BJ (cell line): ENCODE data around the gene TFEB. TPM values are rescaled to one million over a fixed set of nuclear protein-coding genes. Genes with fewer than 3 reads are reported as not detected.

Source experiments
- CTCF ChIA-PET: fragments of 350-600 bp; formaldehyde crosslinking; extraction: SDS; loops from one replicate; lab custom pipeline; 2021; ENCODE audit warnings: antibody characterized with exemption, inconsistent platforms; lab: Yijun Ruan, JAX
- POLR2A ChIA-PET: fragments of 300-600 bp; sonication (Branson Sonifier 250); formaldehyde crosslinking; extraction: SDS; loops from one replicate; lab custom pipeline; 2021; ENCODE audit warnings: antibody characterized with exemption; lab: Charles Lee
- DNase-seq: peaks from one replicate; pipeline ENCODE4 v3.0.0-alpha.2; 2011; ENCODE audit warnings: low read depth
- H3K27me3 ChIP-seq: 2 replicates; pipeline ENCODE4 v1.6.0; 2011; ENCODE audit warnings: low read length; ENCODE audit not compliant: control insufficient read depth, insufficient read depth
- H3K36me3 ChIP-seq: 2 replicates; pipeline ENCODE4 v1.5.1; 2011; ENCODE audit warnings: low read length; ENCODE audit not compliant: control insufficient read depth, insufficient read depth
- H3K4me3 ChIP-seq: 2 replicates; pipeline ENCODE4 v1.5.1; 2011; ENCODE audit warnings: low read depth, mild to moderate bottlenecking, control low read depth, low read length
- polyA minus RNA-seq: library from RNA; depleted of rRNA, polyadenylated mRNA; stranded (reverse); fragments of >200 nt; gene quantifications from 2 replicates; pipeline ENCODE4 v1.2.3, GENCODE V29; 2011; rRNA and poly(A)+ RNA removed
- polyA plus RNA-seq: library from polyadenylated mRNA; depleted of rRNA; stranded (reverse); fragments of >200 nt; gene quantifications from 2 replicates; pipeline ENCODE4 v1.2.3, GENCODE V29; 2011; rRNA removed
- TF ChIP-seq, protein P1 (sequence below): IDR thresholded peaks from 2 replicates; pipeline ENCODE4 v1.5.1; 2011; ENCODE audit warnings: low read depth, mild to moderate bottlenecking, control low read depth, inconsistent platforms, low read length, moderate library complexity; ENCODE audit not compliant: insufficient read depth

Gene TFEB
- 13.2 and 21.9 TPM in 2 replicates for polyA plus RNA-seq
- polyA minus RNA-seq = 18.1 and 25.8 TPM in 2 replicates

DNA sequence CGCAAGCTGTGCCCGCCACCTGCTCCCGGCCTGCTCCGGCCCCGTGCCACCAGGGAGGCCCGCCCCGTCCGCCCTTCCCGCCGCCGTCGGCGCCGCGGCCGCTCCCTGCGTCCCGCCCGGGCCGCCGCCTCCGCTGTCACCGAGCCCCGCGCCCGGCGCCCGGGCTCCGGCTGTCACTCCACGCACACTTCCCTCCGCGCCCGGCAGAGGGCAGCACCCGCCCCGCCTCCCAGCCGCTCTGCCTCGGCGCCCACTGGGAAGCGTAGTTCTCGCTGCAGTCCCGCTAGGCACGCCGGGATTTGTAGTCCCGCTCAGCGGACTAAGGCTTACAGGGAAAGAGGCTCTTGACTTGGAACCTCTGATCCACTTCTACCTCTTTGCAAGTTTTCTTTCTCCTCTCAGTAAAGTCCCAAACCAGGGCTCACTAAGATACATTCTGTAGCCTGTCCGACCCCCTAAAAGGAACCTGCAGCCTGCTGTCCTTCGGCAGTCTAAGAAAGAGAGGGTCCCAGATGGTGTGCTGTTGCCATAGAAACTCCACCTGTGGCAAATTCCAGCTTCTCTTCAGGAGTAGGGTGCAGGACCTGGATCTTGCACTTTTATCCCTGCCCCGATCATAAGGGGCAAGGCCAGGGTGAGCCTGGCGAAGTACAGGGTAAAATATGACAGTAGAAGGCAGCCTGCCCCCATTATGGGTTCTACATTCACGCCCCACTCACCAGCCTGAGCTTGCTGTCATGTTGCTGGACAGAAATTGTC lies at the start of gene TFEB:
TFEB (minus strand) TSS at position 182 of the 759 bp plus-strand sequence. CDS start 44,395 bp downstream, outside the sequence.
- H3K36me3 ChIP-seq = no peaks in the 10 kb centered on the region

DNA sequence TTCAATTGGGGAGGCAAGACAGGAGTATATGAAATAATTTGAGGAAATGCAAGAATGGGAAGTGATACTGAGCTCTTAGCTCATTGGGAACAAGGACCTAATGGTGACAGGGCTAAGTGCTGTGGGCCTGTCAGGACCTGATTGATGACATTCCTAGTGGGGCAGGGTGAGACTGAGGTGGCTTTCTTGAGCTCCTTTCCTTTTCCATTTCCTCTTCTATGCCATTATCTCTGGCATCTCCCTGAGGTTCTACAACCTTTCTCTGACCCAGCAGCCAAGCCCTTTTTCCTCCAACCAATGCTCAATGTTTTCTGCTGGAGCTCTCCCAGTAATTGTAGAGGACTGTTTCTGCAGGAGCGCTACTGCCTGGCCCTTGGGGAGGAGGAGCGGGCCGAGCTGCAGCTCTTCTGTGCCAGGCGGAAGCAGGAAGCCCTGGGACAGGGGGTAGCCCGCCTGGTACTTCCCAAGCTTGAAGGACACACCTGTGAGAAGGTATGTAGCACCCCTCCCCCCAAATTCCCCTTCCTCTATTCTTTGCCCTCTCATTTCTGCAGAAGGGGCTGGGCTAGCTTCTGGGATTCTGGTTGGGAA lies 49.3 kb upstream of the TFEB start:
- Histone ChIP-seq H3K4me3 (no peak overlapping the region), H3K36me3 (no peaks in the 10 kb centered on the region), H3K27me3 (no peaks in the 10 kb centered on the region)
- POLR2A ChIA-PET = no interaction called here
- CTCF ChIA-PET = interaction anchor here (0.6 to 5.2 kb wide), 10 partner anchors 8 to 417 kb away, joined by 3 to 106 read pairs (median 7); no protein-coding TSS in a partner anchor
- DNase-seq = no peak
- TF ChIP-seq, protein P1, sequence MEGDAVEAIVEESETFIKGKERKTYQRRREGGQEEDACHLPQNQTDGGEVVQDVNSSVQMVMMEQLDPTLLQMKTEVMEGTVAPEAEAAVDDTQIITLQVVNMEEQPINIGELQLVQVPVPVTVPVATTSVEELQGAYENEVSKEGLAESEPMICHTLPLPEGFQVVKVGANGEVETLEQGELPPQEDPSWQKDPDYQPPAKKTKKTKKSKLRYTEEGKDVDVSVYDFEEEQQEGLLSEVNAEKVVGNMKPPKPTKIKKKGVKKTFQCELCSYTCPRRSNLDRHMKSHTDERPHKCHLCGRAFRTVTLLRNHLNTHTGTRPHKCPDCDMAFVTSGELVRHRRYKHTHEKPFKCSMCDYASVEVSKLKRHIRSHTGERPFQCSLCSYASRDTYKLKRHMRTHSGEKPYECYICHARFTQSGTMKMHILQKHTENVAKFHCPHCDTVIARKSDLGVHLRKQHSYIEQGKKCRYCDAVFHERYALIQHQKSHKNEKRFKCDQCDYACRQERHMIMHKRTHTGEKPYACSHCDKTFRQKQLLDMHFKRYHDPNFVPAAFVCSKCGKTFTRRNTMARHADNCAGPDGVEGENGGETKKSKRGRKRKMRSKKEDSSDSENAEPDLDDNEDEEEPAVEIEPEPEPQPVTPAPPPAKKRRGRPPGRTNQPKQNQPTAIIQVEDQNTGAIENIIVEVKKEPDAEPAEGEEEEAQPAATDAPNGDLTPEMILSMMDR = no peak

More for the DNA sequence above, at the start of gene TFEB:
- TF ChIP-seq, protein P1 = peak; percentile 84
- Histone ChIP-seq H3K4me3 (peak within 1 kb of the TSS; percentile 85), H3K27me3 (no peaks in the 10 kb centered on the region; the same call in 1 of the 2 replicates)
- CTCF ChIA-PET = interaction anchor here (0.6 to 3.3 kb wide), 14 partner anchors 12 to 367 kb away, joined by 4 to 28 read pairs (median 7); partner anchors contain the start of gene PGC
- DNase-seq = peak; percentile 36
- POLR2A ChIA-PET = no interaction called here

DNA sequence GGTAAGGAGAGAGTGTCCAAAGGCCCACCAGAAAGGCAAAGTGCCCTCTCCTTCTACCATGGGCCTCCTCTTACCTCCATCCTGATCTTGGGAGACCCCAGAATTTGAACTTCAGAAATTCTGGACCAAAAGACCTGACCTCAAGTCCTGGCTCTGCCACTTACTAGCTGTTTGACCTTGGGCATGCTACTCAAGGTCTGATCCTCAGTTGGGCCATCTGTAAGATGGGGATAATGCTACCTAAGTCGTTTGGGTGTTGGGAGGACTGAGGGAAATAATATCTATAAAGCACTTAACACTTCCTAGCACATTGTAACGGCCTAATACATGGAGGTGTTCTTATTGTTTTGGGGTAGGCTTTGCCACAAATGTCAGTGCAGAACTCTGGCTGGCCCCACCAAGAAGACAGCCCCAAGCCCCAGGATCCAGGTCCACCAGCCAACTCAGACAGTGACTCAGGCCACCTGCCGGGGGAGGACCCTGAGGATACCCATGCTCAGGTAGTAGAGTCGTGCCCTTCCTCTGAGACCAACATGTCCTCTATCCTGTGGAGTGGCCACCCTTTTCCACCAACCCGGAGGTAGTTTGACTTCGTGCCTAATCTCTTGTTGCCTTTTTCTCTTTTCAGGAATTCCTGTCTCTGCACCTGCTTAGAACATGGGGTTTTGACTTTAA lies 47.8 kb upstream of the TFEB start:
- Histone ChIP-seq H3K27me3 (no peaks in the 10 kb centered on the region), H3K36me3 (no peaks in the 10 kb centered on the region), H3K4me3 (no peak overlapping the region)
- TF ChIP-seq, protein P1 = no peak
- ChIA-PET POLR2A (no interaction called here), CTCF (interaction anchor here (1.0 to 5.2 kb wide), 6 partner anchors 6 to 415 kb away, joined by 3 to 36 read pairs (median 8); partner anchors contain the start of genes BYSL and MED20)
- no peak for DNase-seq

DNA sequence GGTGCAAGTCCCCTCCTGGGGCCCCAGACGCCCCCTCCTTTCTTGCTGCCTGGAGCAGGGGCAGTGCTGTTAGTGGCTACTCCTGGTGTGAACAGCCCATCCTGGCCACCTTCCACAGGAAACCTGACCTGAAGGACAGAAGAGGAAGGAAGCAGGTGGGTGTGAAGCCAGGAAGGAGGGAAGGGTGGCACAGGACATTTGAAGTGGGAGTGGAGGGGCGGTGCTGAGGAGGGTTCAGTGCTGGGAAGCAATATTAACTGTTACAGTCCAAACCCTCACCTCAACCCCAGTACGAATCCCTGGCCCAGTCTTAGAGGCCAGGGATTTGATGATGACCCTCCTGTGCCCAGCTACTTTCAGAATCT lies 45.9 kb upstream of the TFEB start:
- no peak for DNase-seq
- CTCF ChIA-PET = interaction anchor here (1.2 to 2.9 kb wide), 3 partner anchors 263 to 268 kb away, joined by 3 to 19 read pairs (median 5); partner anchors contain the start of gene TAF8
- peaks cover 3% of the 10 kb centered on the region for H3K36me3 ChIP-seq
- no peak overlapping the region for H3K4me3 ChIP-seq
- TF ChIP-seq, protein P1 = no peak
- POLR2A ChIA-PET = no interaction called here
- no peaks in the 10 kb centered on the region for H3K27me3 ChIP-seq
